HG02840 (cell line): ENCODE data around the gene GLYR1.
A peak's percentile ranks its signal among the peaks of the same experiment; 100 is the strongest.

Experiments used
- ATAC-seq: cut with Tn5 transposase; IDR thresholded peaks from one replicate; pipeline ENCODE4 v1.9.1; 2021; ENCODE audit warnings: mild to moderate bottlenecking, moderate library complexity, moderate number of reproducible peaks; ENCODE audit not compliant: unreplicated experiment, low FRiP score

GLYR1 gene

GRCh38 chr16:4852221-4852872, 5.3 kb upstream of the GLYR1 start:
- no peak for ATAC-seq

DNA sequence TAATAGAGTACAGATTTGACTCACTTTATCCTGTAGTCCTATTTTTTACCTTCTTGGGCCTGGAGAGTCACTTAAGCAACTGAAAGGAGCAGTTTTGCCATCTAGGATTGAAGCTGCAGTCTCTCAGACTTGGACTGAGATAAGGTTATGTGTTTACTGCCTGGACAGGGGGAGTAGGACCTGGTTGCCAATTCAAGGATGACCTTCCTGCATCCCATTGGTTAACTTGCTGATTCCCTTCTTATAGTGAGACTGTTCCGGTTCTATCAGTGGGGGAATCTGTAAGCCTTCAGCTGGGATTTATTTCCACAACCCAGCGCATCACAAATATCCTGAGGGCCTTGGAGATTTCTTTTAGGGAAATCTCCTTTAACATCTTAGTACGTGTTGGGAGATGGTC, 3.1 kb upstream of the GLYR1 start:
- no peak for ATAC-seq

DNA sequence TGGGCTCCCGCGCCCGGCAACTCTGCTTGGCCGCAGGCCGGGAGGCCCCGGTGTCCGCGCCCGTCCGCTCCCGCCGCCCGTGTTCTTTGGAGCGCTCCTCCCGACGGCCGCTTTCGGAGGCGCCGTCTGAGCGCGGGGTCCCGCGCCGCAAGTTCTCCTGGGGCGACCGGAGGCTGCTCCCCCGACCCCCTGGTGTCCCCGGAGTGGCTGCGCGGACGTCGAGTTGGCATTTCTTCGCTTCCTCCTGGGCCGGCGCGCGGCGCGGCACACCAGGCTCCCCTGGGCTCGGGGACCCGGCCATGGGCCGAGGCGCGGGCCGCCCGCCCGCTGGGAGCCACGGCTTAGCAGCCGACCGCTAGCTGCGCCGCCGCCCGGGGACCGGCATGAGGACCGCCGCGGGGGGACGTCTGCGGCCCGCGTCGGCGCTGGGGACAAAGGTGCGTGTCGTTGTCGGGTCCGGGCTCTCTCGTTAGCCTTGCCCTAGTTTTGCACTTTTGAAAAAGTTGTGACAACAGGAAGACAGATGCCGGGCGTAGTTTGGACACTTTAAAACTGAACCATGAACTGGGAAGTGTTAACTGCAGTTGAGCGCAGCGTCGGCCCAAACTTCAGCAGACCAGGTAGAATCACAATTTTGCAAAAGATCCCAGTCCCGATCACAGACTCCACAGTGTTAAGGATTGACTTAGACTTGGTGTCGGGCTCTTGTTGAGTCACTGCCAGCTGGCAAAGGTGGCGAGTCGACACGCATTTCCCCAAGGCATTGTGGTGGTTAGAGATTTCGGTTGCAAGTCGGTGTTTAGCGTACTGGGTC, 893 bp upstream of the GLYR1 start:
- ATAC-seq: peak; percentile 13

DNA sequence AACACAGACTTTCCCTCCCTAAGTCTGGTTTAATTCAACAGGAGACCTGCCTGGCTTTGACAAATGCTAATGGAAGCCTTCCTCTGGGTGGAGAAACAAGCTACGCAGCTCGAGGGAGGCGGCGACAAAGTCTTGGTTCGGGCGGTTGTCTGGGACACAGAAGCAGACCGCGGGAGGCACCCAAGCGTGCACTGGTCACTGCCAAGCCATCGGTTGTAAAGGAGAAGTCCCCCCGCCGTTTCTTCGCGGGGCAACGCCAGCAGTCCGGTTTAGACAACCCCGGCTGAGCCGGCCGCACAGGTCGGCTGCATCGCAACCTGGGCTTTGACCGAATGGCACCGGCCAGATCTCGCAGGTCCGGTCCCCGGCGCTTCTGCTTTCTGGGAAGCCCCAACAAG, 586 bp downstream of the GLYR1 start:
- peak; percentile 10 for ATAC-seq

GRCh38 chr16:4840984-4841383, 6.1 kb downstream of the GLYR1 start:
- no peak for ATAC-seq

- no peak for ATAC-seq
Measured at GRCh38 chr16:4839942-4840341, 7.1 kb downstream of the GLYR1 start.

DNA sequence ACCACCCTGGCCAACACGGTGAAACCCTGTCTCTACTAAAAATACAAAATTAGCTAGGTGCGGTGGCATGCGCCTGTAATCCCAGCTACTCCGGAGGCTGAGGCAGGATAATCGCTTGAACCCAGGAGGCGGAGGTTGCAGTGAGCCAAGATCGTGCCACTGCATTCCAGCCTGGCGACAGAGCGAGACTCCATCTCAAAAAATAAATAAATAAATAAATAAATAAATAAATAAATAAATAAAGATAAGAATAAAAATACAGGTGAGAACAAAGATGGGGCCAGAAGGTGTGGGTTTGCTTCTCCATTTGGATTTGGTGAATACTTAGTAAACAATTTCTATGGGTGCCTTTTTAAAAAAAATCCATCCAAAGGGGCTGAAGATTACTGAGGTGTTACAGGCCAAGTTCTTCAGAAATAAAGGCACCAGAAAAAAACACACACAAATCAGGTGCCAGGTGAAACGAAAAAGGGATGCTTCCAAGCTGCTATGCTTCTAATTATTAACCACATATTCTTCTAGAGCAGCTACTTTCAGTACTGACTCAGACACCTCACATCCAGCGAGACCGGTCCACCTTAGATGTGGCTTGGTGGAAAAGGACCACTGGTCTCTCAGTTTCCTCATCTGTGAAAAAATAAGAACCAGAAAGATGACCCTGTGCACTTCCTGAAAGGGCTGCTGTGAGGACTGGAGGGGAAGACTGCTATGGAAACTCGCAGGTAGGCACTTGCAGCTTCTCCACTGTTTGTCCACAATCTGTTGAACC, 9.2 kb downstream of the GLYR1 start:
- no peak for ATAC-seq

- no peak for ATAC-seq
Measured at GRCh38 chr16:4836727-4837126, 10.4 kb downstream of the GLYR1 start.

- no peak for ATAC-seq
Measured at GRCh38 chr16:4833584-4833983, 13.5 kb downstream of the GLYR1 start.

DNA sequence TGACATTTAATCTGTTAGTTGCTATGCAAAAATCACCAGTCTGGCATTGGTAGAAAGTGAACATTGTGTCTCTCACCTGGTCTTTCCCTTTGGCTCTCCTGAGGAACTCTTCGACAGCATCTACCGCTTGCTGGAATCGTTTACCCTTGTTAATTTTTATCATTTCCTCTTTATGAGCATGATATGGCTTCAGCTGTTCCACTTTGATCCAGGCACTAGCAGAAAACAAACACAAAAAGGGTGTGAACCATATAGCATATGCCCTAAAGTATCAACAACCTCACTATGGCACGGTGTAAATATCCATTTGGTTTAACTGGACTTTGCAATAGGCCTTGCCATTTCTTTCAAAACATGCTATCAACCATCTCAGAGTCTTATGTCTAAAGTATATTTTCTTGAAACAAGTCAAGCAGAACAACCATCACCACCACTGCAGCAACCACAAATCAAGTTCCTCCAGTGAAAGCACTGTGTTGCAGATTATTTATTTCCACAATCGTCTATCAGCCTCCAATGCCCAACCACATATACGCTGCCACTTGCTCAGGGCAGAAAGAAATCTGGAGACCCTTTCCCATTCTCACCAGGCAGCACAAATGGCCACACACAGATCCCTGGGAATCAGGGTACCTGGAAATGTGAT, 14.3 kb downstream of the GLYR1 start:
- ATAC-seq: no peak

- no peak for ATAC-seq
Measured at GRCh38 chr16:4831616-4832015, 15.5 kb downstream of the GLYR1 start.

GRCh38 chr16:4830408-4830807, 16.7 kb downstream of the GLYR1 start:
- ATAC-seq: no peak

- no peak for ATAC-seq
Measured at GRCh38 chr16:4828567-4829321, 18.3 kb downstream of the GLYR1 start.

GRCh38 chr16:4826980-4827379, 20.1 kb downstream of the GLYR1 start:
- no peak for ATAC-seq

- no peak for ATAC-seq
Measured at GRCh38 chr16:4826526-4826925, 20.6 kb downstream of the GLYR1 start.

DNA sequence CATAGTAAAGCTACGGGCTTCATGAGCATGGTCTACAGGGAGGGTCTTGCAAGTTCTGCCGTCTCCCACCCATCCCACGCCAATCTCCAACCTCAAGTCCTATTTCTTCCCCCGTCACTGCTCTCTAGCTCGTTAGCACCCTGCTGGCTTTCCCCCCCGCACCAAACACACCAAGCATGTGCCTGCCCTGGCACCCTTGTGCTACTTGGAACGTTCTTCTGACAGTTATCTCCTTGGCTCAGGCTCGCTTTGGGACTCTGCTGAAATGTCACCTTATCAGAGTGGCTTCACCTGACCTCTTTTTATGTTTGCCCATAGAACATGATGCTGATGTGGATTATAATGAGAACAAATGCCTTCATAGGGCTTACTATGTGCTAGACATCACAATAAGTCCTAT, 21.9 kb downstream of the GLYR1 start:
- no peak for ATAC-seq

- ATAC-seq: no peak
Measured at GRCh38 chr16:4820652-4821051, 26.4 kb downstream of the GLYR1 start.

DNA sequence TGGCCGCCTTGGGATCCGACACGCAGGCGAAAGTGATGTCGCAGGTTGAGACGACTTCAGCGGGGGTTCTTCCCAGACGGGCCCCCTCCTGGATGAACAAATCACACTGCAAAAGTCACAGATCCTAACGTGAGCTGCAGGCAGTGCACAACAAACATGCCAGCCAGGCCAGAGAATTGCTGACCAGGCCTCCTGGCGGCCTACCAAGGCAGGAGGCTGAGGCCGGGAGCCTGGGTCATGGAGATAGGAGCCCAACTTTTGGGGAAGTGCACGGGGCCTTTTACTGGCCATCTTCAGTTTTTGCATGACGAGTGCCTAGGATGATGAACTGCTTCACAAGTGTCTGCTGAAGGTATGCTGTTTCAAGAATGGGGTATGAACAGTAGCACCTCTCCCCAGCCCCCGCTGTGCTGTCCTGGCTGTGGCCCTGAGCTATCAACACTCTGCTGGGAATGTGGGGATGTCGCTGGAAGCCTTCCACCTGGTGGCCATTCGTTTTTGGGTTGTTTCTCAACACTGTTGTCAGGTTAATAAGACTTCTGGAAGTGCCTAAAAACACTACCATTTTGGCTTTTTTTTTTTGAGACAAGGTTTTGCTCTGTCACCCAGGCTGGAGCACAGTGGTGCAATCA, 32.4 kb downstream of the GLYR1 start:
- ATAC-seq: no peak

- ATAC-seq: no peak
Measured at GRCh38 chr16:4814046-4814445, 33.0 kb downstream of the GLYR1 start.
